Measurements from ENCODE around the gene XK.

XK gene

DNA sequence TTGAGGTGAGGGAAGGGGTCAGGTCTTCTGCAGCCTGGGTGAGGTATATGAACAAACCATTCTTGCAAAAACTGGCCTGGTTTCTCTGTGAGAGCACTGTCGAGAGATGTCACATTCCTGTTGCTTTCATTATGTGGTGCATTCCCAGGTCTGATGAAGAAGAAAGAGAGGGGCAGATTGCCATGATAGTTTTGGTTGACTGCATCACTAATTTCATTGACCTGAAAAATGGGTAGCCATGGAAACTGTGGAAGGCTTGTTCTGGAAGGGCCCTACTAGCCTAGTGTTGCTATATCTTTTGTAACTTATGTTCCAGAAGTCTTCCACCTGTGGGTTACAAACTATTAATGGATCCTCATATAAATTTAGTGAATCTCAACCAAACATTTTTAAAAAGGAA, 61.4 kb downstream of the XK start:
- no peaks in the 10 kb centered on the region for H3K36me3 ChIP-seq
- TF ChIP-seq, protein P1, sequence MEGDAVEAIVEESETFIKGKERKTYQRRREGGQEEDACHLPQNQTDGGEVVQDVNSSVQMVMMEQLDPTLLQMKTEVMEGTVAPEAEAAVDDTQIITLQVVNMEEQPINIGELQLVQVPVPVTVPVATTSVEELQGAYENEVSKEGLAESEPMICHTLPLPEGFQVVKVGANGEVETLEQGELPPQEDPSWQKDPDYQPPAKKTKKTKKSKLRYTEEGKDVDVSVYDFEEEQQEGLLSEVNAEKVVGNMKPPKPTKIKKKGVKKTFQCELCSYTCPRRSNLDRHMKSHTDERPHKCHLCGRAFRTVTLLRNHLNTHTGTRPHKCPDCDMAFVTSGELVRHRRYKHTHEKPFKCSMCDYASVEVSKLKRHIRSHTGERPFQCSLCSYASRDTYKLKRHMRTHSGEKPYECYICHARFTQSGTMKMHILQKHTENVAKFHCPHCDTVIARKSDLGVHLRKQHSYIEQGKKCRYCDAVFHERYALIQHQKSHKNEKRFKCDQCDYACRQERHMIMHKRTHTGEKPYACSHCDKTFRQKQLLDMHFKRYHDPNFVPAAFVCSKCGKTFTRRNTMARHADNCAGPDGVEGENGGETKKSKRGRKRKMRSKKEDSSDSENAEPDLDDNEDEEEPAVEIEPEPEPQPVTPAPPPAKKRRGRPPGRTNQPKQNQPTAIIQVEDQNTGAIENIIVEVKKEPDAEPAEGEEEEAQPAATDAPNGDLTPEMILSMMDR (IDR thresholded peaks at IDR 0.05; ENCODE audit: low read depth, low read length): no peak
- DNase-seq: no peak
- H3K27me3 ChIP-seq (ENCODE audit: insufficient read depth, low read depth, severe bottlenecking): peaks cover 3% of the 10 kb centered on the region
- H3K9me3 ChIP-seq (ENCODE audit: severe bottlenecking): no peaks in the 10 kb centered on the region
- H3K27ac ChIP-seq: no peak overlapping the region
- no peak overlapping the region for H3K4me3 ChIP-seq (ENCODE audit: low read depth, low read length)

DNA sequence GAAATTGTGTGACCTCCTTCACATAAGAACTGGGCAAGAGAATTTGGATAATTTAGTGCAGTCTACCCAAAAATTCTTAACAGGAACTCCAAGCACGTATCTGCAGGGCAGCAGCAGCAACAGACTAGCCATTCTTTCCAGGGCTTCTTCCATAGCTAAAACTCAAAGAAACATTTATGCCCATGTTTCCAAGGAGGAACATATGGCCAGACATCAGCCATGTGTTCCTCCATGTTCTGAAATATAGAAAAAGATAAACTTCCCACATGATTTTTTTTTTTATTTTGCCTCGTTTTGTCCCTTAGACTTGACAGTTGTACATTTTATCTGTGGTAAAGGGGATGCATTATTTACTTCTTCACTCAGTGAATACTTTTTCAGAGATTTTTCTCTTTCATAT, 66.7 kb downstream of the XK start:
- H3K9me3 ChIP-seq (ENCODE audit: severe bottlenecking): no peaks in the 10 kb centered on the region
- H3K27me3 ChIP-seq (ENCODE audit: insufficient read depth, low read depth, severe bottlenecking): no peaks in the 10 kb centered on the region
- TF ChIP-seq, protein P1 (IDR thresholded peaks at IDR 0.05; ENCODE audit: low read depth, low read length): no peak
- no peak overlapping the region for H3K4me3 ChIP-seq (ENCODE audit: low read depth, low read length)
- no peaks in the 10 kb centered on the region for H3K36me3 ChIP-seq
- H3K27ac ChIP-seq: no peak overlapping the region
- DNase-seq: no peak

DNA sequence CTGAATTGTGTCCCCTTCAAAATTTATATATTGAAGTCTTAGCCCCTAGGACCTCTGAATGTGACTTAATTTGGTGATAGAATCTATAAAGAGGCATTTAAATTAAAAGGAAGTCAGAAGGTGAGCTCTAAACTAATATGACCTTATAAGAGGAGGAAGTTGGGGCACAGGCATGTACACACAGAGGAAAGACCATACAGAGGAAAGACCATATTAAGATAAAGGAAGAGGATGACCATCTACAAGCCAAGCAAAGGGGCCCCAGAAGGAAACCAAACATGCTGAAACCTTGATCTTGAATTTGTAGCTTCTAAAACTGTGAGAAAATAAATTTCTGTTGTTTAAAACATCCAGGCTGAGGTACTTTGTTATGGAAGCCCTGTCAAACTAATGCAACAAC, 67.3 kb downstream of the XK start:
- Histone ChIP-seq H3K9me3 (ENCODE audit: severe bottlenecking) (no peaks in the 10 kb centered on the region), H3K4me3 (ENCODE audit: low read depth, low read length) (no peak overlapping the region), H3K36me3 (no peaks in the 10 kb centered on the region), H3K27ac (no peak overlapping the region), H3K27me3 (ENCODE audit: insufficient read depth, low read depth, severe bottlenecking) (no peaks in the 10 kb centered on the region)
- DNase-seq: no peak
- TF ChIP-seq, protein P1 (IDR thresholded peaks at IDR 0.05; ENCODE audit: low read depth, low read length): no peak

DNA sequence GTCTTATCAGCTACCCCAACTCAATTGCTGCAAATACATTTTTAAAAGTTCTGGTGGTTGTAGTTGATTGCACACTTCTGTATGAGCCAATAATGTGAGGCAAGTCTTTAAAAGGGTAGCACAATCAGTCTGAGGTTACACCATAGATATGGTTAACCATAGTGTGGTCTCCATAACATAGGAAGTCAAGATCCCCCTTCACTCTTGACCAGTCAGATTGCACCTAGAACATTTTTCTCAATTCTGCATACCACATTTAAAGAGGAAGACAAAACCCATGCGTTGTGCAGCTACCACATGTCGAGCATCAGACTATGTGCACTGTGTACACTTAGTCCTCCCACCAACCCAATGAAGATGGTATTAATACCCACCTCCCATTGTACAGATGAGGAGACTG, 67.8 kb downstream of the XK start:
- no peaks in the 10 kb centered on the region for H3K9me3 ChIP-seq (ENCODE audit: severe bottlenecking)
- no peak overlapping the region for H3K27ac ChIP-seq
- TF ChIP-seq, protein P1 (IDR thresholded peaks at IDR 0.05; ENCODE audit: low read depth, low read length): no peak
- no peak overlapping the region for H3K4me3 ChIP-seq (ENCODE audit: low read depth, low read length)
- DNase-seq: no peak
- no peaks in the 10 kb centered on the region for H3K27me3 ChIP-seq (ENCODE audit: insufficient read depth, low read depth, severe bottlenecking)
- no peaks in the 10 kb centered on the region for H3K36me3 ChIP-seq

DNA sequence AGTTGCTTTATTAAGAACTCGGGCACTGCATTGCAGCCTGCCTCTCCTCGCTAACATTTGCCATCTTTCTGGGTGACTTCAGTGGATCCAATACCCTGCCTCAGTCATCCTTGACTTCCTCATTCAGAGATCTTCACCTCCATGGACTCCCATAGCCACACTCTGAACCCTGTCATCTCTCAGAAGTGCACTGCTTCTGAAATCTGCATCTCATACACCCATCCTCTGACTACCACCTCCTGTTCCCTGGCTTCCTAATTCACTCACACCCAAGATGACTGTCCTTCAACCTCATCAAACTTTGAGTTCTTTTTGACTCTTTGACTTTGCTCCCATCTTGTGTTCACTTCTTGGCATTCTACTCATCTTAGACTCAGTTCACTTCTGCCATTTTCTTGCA, 68.9 kb downstream of the XK start:
- Histone ChIP-seq H3K9me3 (ENCODE audit: severe bottlenecking) (no peaks in the 10 kb centered on the region), H3K4me3 (ENCODE audit: low read depth, low read length) (no peak overlapping the region), H3K27ac (no peak overlapping the region), H3K27me3 (ENCODE audit: insufficient read depth, low read depth, severe bottlenecking) (no peaks in the 10 kb centered on the region), H3K36me3 (no peaks in the 10 kb centered on the region)
- TF ChIP-seq, protein P1 (IDR thresholded peaks at IDR 0.05; ENCODE audit: low read depth, low read length): no peak
- no peak for DNase-seq

DNA sequence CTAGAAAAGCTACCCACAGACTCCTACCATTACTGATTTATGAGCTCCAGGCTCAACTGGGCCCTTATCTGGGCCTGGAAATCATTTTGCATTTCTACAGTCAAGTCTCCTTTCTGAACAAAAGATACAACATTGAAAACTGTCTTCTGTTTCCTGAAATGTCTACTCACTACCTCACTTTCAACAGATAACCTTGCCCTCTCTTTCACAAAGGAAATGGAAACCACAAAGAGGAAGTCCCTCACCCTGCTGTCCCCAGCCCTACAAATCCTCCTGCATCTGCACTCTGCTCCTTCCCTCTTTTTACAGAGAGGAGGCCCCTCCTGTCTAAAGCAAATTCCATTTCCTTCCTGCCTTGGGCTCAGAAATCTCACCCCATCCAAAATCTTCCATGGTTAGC, 69.4 kb downstream of the XK start:
- H3K4me3 ChIP-seq (ENCODE audit: low read depth, low read length): no peak overlapping the region
- no peaks in the 10 kb centered on the region for H3K27me3 ChIP-seq (ENCODE audit: insufficient read depth, low read depth, severe bottlenecking)
- H3K36me3 ChIP-seq: no peaks in the 10 kb centered on the region
- no peak for DNase-seq
- no peaks in the 10 kb centered on the region for H3K9me3 ChIP-seq (ENCODE audit: severe bottlenecking)
- H3K27ac ChIP-seq: no peak overlapping the region
- TF ChIP-seq, protein P1 (IDR thresholded peaks at IDR 0.05; ENCODE audit: low read depth, low read length): no peak

Measured in WERI-Rb-1 (cell line).